ENCODE data around the gene HMG20B.

DNA sequence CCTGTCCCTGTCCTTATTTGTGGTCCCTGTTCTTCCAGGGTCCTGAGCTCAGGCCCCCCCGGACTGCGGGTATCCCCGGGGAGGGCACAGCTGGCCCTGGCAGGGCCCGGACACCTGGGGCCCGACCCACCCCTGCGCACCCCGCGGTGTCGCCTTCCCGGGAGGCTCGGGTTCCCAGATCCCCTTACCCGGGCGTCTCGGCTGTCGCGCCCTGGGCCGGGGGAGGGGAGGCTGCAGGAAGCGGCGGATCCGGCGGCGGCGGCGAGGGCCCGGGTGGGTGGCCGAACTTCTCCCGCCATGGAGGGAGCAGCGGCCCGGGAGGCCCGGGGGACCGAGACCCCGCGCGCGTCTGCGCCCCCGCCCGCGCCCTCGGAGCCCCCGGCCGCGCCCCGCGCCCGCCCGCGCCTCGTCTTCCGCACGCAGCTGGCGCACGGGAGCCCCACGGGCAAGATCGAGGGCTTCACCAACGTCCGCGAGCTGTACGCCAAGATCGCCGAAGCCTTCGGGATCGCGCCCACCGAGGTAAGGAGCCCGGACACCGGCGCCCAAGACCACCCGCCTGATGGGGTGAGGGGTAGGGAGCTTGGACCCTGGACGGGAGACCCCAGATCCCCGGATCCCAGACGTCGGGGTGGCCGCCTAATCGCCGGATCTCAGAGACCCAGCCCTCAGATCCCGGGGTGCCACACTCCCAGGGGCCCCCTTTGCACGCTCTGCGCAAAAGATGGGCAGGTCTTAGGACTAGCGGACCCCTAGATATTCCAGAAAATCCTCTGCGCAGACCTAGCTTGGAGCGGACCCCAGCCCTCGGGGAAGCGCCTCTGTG is 12.8 kb downstream of the HMG20B start, which contains the start of gene GIPC3:
- TF ChIP-seq, protein P1, sequence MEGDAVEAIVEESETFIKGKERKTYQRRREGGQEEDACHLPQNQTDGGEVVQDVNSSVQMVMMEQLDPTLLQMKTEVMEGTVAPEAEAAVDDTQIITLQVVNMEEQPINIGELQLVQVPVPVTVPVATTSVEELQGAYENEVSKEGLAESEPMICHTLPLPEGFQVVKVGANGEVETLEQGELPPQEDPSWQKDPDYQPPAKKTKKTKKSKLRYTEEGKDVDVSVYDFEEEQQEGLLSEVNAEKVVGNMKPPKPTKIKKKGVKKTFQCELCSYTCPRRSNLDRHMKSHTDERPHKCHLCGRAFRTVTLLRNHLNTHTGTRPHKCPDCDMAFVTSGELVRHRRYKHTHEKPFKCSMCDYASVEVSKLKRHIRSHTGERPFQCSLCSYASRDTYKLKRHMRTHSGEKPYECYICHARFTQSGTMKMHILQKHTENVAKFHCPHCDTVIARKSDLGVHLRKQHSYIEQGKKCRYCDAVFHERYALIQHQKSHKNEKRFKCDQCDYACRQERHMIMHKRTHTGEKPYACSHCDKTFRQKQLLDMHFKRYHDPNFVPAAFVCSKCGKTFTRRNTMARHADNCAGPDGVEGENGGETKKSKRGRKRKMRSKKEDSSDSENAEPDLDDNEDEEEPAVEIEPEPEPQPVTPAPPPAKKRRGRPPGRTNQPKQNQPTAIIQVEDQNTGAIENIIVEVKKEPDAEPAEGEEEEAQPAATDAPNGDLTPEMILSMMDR (IDR thresholded peaks at IDR 0.05): no peak
- no peak for TF ChIP-seq EP300 (IDR thresholded peaks at IDR 0.05)
